Measurements from ENCODE around the gene KMT2A. TPM values are rescaled to one million over a fixed set of nuclear protein-coding genes. Genes with fewer than 3 reads are reported as not detected.
"Not testable (repeated sequence)": the region's sequence is repeated elsewhere in the genome, so short reads cannot be mapped to it uniquely, and the experiment has no call there.

KMT2A gene
- total and polyA plus RNA-seq, 2 experiments from 2014 or later: 34.3 to 72.2 TPM

DNA sequence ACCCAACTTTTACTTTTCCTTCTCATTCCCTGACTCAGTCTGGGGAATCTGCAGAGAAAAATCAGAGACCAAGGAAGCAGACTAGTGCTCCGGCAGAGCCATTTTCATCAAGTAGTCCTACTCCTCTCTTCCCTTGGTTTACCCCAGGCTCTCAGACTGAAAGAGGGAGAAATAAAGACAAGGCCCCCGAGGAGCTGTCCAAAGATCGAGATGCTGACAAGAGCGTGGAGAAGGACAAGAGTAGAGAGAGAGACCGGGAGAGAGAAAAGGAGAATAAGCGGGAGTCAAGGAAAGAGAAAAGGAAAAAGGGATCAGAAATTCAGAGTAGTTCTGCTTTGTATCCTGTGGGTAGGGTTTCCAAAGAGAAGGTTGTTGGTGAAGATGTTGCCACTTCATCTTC is 37.2 kb downstream of the KMT2A start:
- Histone ChIP-seq H3F3A (replicated peaks; ENCODE audit: low read depth) (peaks cover 27% of the 10 kb centered on the region; the same call in 1 of the 2 replicates), H4K20me1 (replicated peaks; ENCODE audit: insufficient read depth) (peaks cover 38% of the 10 kb centered on the region), H3K4me2 (no peak overlapping the region), H2AFZ (no peak overlapping the region), H3K79me2 (replicated peaks; ENCODE audit: insufficient read depth) (peaks cover 53% of the 10 kb centered on the region), H3K36me3 (ENCODE audit: insufficient read depth) (peaks cover 47% of the 10 kb centered on the region), H3K27ac (ENCODE audit: low read depth) (no peak overlapping the region; the same call in 1 of the 2 replicates), H3K27me3 (ENCODE audit: insufficient read depth) (no peaks in the 10 kb centered on the region), H3K9me2 (ENCODE audit: insufficient read depth) (no peaks in the 10 kb centered on the region), H3K4me1 (ENCODE audit: insufficient read depth) (no peaks in the 10 kb centered on the region), H3K4me3 (no peak overlapping the region)
- no peak overlapping the region for H3K27ac Mint-ChIP-seq
- no peak for DNase-seq (ENCODE audit: low spot score)
- H3K4me1 Mint-ChIP-seq: no peaks in the 10 kb centered on the region
- no peak for ATAC-seq
- H3K9me3 Mint-ChIP-seq: no peaks in the 10 kb centered on the region
- H3K27me3 Mint-ChIP-seq (ENCODE audit: insufficient read depth, low read depth, poor library complexity): no peaks in the 10 kb centered on the region
- no peak overlapping the region for H3K4me3 Mint-ChIP-seq
- H3K36me3 Mint-ChIP-seq (ENCODE audit: low read depth): peaks cover 57% of the 10 kb centered on the region
- no peak for TF ChIP-seq JUNB (IDR thresholded peaks at IDR 0.05; ENCODE audit: unreplicated experiment)
- TF ChIP-seq, protein P1, sequence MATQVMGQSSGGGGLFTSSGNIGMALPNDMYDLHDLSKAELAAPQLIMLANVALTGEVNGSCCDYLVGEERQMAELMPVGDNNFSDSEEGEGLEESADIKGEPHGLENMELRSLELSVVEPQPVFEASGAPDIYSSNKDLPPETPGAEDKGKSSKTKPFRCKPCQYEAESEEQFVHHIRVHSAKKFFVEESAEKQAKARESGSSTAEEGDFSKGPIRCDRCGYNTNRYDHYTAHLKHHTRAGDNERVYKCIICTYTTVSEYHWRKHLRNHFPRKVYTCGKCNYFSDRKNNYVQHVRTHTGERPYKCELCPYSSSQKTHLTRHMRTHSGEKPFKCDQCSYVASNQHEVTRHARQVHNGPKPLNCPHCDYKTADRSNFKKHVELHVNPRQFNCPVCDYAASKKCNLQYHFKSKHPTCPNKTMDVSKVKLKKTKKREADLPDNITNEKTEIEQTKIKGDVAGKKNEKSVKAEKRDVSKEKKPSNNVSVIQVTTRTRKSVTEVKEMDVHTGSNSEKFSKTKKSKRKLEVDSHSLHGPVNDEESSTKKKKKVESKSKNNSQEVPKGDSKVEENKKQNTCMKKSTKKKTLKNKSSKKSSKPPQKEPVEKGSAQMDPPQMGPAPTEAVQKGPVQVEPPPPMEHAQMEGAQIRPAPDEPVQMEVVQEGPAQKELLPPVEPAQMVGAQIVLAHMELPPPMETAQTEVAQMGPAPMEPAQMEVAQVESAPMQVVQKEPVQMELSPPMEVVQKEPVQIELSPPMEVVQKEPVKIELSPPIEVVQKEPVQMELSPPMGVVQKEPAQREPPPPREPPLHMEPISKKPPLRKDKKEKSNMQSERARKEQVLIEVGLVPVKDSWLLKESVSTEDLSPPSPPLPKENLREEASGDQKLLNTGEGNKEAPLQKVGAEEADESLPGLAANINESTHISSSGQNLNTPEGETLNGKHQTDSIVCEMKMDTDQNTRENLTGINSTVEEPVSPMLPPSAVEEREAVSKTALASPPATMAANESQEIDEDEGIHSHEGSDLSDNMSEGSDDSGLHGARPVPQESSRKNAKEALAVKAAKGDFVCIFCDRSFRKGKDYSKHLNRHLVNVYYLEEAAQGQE (IDR thresholded peaks at IDR 0.05; ENCODE audit: unreplicated experiment): peak; percentile 45

DNA sequence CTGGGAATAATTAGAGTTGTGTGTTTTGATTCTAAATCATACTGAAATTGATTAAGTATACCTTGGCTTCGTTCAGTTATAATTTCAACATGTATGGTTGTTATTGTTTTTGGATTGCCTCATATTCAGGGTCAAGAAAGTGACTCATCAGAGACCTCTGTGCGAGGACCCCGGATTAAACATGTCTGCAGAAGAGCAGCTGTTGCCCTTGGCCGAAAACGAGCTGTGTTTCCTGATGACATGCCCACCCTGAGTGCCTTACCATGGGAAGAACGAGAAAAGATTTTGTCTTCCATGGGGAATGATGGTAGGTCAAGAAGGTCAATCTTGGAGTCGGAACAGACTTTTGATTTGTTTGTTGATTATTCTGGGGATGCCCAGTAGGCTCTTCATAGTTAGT is 40.4 kb downstream of the KMT2A start:
- no peak for ATAC-seq
- no peak overlapping the region for H3K4me3 Mint-ChIP-seq
- H3K27ac Mint-ChIP-seq: no peak overlapping the region
- H4K20me1 ChIP-seq (replicated peaks; ENCODE audit: insufficient read depth): peaks cover 43% of the 10 kb centered on the region
- H3K79me2 ChIP-seq (replicated peaks; ENCODE audit: insufficient read depth): peaks cover 22% of the 10 kb centered on the region
- peaks cover 75% of the 10 kb centered on the region for H3K36me3 ChIP-seq (ENCODE audit: insufficient read depth)
- peaks cover 27% of the 10 kb centered on the region; the same call in 1 of the 2 replicates for H3F3A ChIP-seq (replicated peaks; ENCODE audit: low read depth)
- H3K27ac ChIP-seq (ENCODE audit: low read depth): no peak overlapping the region
- H3K4me2 ChIP-seq: no peak overlapping the region
- H3K9me3 Mint-ChIP-seq: no peaks in the 10 kb centered on the region
- no peak overlapping the region for H2AFZ ChIP-seq
- peaks cover 76% of the 10 kb centered on the region for H3K36me3 Mint-ChIP-seq (ENCODE audit: low read depth)
- no peaks in the 10 kb centered on the region for H3K4me1 ChIP-seq (ENCODE audit: insufficient read depth)
- H3K4me1 Mint-ChIP-seq: no peaks in the 10 kb centered on the region
- H3K27me3 ChIP-seq (ENCODE audit: insufficient read depth): no peaks in the 10 kb centered on the region
- no peak for TF ChIP-seq EZH2phosphoT487 (IDR thresholded peaks at IDR 0.05; ENCODE audit: unreplicated experiment)
- no peak for TF ChIP-seq JUNB (IDR thresholded peaks at IDR 0.05; ENCODE audit: unreplicated experiment)
- TF ChIP-seq POLR2AphosphoS5 (IDR thresholded peaks at IDR 0.05; ENCODE audit: low read depth): no peak
- TF ChIP-seq EZH2 (IDR thresholded peaks at IDR 0.05; ENCODE audit: low read depth, unreplicated experiment): no peak
- TF ChIP-seq, protein P2, sequence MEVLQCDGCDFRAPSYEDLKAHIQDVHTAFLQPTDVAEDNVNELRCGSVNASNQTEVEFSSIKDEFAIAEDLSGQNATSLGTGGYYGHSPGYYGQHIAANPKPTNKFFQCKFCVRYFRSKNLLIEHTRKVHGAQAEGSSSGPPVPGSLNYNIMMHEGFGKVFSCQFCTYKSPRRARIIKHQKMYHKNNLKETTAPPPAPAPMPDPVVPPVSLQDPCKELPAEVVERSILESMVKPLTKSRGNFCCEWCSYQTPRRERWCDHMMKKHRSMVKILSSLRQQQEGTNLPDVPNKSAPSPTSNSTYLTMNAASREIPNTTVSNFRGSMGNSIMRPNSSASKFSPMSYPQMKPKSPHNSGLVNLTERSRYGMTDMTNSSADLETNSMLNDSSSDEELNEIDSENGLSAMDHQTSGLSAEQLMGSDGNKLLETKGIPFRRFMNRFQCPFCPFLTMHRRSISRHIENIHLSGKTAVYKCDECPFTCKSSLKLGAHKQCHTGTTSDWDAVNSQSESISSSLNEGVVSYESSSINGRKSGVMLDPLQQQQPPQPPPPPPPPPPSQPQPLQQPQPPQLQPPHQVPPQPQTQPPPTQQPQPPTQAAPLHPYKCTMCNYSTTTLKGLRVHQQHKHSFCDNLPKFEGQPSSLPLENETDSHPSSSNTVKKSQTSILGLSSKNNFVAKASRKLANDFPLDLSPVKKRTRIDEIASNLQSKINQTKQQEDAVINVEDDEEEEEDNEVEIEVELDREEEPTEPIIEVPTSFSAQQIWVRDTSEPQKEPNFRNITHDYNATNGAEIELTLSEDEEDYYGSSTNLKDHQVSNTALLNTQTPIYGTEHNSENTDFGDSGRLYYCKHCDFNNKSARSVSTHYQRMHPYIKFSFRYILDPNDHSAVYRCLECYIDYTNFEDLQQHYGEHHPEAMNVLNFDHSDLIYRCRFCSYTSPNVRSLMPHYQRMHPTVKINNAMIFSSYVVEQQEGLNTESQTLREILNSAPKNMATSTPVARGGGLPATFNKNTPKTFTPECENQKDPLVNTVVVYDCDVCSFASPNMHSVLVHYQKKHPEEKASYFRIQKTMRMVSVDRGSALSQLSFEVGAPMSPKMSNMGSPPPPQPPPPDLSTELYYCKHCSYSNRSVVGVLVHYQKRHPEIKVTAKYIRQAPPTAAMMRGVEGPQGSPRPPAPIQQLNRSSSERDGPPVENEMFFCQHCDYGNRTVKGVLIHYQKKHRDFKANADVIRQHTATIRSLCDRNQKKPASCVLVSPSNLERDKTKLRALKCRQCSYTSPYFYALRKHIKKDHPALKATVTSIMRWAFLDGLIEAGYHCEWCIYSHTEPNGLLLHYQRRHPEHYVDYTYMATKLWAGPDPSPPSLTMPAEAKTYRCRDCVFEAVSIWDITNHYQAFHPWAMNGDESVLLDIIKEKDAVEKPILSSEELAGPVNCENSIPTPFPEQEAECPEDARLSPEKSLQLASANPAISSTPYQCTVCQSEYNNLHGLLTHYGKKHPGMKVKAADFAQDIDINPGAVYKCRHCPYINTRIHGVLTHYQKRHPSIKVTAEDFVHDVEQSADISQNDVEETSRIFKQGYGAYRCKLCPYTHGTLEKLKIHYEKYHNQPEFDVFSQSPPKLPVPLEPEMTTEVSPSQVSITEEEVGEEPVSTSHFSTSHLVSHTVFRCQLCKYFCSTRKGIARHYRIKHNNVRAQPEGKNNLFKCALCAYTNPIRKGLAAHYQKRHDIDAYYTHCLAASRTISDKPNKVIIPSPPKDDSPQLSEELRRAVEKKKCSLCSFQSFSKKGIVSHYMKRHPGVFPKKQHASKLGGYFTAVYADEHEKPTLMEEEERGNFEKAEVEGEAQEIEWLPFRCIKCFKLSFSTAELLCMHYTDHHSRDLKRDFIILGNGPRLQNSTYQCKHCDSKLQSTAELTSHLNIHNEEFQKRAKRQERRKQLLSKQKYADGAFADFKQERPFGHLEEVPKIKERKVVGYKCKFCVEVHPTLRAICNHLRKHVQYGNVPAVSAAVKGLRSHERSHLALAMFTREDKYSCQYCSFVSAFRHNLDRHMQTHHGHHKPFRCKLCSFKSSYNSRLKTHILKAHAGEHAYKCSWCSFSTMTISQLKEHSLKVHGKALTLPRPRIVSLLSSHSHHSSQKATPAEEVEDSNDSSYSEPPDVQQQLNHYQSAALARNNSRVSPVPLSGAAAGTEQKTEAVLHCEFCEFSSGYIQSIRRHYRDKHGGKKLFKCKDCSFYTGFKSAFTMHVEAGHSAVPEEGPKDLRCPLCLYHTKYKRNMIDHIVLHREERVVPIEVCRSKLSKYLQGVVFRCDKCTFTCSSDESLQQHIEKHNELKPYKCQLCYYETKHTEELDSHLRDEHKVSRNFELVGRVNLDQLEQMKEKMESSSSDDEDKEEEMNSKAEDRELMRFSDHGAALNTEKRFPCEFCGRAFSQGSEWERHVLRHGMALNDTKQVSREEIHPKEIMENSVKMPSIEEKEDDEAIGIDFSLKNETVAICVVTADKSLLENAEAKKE (CRISPR knock-in tag; IDR thresholded peaks at IDR 0.05): no peak
- no peaks in the 10 kb centered on the region for H3K27me3 Mint-ChIP-seq (ENCODE audit: insufficient read depth, low read depth, poor library complexity)
- DNase-seq (ENCODE audit: low spot score): no peak
- no peak overlapping the region for H3K4me3 ChIP-seq
- no peaks in the 10 kb centered on the region for H3K9me2 ChIP-seq (ENCODE audit: insufficient read depth)

GRCh38 chr11:118481238-118481637 is 44.9 kb downstream of the KMT2A start:
- not testable (repeated sequence) for H3K27me3 Mint-ChIP-seq (ENCODE audit: insufficient read depth, low read depth, poor library complexity); H3K27ac Mint-ChIP-seq; H3K79me2 ChIP-seq (replicated peaks; ENCODE audit: insufficient read depth); H3K4me1 ChIP-seq (ENCODE audit: insufficient read depth); H3K9me3 Mint-ChIP-seq; H3K4me3 Mint-ChIP-seq; DNase-seq (ENCODE audit: low spot score); H3K4me3 ChIP-seq; ATAC-seq; H3K27me3 ChIP-seq (ENCODE audit: insufficient read depth); H2AFZ ChIP-seq; H3K27ac ChIP-seq (ENCODE audit: low read depth); H3K9me2 ChIP-seq (ENCODE audit: insufficient read depth); H3K4me1 Mint-ChIP-seq; H3K4me2 ChIP-seq
- Histone ChIP-seq H3F3A (replicated peaks; ENCODE audit: low read depth) (peaks cover 19% of the 10 kb centered on the region; the same call in 1 of the 2 replicates), H3K36me3 (ENCODE audit: insufficient read depth) (peaks cover 81% of the 10 kb centered on the region), H4K20me1 (replicated peaks; ENCODE audit: insufficient read depth) (peaks cover 29% of the 10 kb centered on the region)
- H3K36me3 Mint-ChIP-seq (ENCODE audit: low read depth): peaks cover 89% of the 10 kb centered on the region
